Loucy (cell line): ENCODE measurements around the gene UNC80.

Experiments
- EZH2phosphoT487 ChIP-seq: fragments of 200-600 bp; IDR thresholded peaks from 2 replicates; pipeline ENCODE4 v1.6.1; 2018; ENCODE audit warnings: antibody characterized with exemption, mild to moderate bottlenecking, moderate library complexity, borderline replicate concordance
- TF ChIP-seq, protein P1 (sequence below): fragments of 200-600 bp; sonication (generic); conservative IDR thresholded peaks from 2 replicates; pipeline ENCODE4 v1.5.1; 2014; ENCODE audit warnings: mild to moderate bottlenecking, antibody characterized with exemption, low read length

DNA sequence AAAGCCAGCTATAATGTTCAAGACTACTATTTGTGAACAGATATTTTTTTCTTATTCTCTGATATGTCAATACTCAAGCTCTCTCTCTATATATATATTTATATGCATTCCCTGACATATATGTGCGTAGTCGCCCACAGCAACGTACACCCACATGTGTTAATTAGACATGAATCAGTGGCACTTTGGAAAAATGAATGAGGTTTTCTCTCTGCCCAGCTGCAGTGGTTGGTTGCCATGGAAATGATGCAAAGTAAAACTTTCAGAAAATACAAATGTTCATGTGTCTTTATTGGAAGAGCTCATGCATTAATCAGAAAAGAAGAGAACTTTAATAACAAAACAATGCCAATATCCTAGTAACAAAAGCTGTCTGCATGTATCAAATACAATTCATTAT is 34.7 kb downstream of the UNC80 start:
- TF ChIP-seq, protein P1, sequence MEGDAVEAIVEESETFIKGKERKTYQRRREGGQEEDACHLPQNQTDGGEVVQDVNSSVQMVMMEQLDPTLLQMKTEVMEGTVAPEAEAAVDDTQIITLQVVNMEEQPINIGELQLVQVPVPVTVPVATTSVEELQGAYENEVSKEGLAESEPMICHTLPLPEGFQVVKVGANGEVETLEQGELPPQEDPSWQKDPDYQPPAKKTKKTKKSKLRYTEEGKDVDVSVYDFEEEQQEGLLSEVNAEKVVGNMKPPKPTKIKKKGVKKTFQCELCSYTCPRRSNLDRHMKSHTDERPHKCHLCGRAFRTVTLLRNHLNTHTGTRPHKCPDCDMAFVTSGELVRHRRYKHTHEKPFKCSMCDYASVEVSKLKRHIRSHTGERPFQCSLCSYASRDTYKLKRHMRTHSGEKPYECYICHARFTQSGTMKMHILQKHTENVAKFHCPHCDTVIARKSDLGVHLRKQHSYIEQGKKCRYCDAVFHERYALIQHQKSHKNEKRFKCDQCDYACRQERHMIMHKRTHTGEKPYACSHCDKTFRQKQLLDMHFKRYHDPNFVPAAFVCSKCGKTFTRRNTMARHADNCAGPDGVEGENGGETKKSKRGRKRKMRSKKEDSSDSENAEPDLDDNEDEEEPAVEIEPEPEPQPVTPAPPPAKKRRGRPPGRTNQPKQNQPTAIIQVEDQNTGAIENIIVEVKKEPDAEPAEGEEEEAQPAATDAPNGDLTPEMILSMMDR, result no peak
- TF ChIP-seq EZH2phosphoT487, result no peak
